ENCODE data around the gene TMA7B. TPM values are rescaled to one million over a fixed set of nuclear protein-coding genes. Genes with fewer than 3 reads are reported as not detected.
A peak's percentile ranks its signal among the peaks of the same experiment; 100 is the strongest.

Gene TMA7B
- total RNA-seq: not detected

DNA sequence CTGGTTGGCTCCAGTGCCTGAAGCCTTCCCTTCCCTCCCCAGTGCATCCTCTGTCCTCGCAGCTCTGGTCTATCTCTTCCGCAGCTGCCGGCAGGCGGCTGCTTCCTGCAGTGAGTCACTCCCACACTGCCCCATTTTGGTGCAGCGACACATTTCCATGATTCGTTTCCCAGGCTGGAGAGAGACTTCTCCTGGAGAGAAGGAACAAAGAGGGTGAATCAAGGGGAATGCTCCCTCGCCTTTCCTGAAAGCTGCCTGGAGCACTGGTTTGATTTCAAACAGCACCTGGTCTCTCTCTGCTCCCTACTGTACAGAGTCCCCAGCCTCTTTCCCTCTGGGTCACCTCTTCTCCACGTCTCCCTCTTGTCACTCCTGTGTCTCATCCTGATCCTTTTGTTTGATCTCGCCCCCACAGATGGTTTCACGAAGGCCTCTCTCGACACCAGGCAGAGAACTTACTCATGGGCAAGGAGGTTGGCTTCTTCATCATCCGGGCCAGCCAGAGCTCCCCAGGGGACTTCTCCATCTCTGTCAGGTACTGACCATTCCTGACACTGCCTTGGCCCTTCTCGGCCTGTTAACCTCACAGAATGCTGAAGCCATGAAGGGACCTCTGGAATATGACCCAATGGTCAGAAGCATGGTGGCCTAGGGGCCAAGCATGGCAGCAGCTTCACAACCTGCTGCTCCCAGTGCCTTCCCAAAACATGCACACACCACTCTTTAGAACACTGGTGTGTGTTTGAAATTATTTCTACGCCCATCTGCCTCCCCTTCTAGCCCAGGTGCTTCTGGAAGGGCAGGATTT is at the start of gene TMA7B:
Gene TMA7B (plus strand): TSS at position 758 of the 808 bp plus-strand sequence. CDS start 3,978 bp downstream, outside the sequence.
- DNase-seq (ENCODE audit: low read depth in 2 of 3, low spot score in 2 of 3): peak in 2 of 3 donors; percentile 70 to 75

DNA sequence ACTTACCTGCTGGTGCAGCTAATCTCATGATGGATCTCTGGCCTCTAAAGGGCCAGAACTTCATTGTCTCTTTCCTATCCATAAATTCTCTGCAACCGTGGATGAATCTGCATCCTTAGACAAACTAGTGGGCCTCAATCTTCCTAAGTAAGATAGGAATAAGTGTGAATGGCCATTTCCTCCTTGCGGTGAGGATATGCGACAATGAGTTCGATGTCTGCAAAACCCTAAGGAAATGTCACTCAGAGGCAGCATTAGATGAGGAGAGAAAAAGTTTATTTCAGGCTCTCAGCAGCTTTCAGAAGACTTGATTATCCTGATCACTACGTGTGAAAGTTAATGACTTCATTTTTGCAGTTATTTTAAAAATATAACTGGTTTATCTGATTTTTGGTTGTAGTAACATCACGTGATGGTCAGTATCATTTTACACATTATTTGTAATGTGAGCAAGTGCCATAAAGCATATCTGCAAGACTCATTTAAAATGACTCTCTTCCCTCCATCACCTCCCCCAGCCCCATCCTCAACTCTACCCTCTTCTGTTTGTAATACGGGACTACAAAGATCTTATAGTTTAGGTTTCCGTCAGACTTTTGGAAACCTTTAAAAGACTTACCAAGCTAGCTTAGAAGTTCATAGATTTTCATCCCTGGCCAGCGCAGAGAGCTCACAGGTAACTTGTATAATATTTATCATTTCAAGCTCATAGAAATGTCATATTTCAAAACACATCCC is 49.2 kb upstream of the TMA7B start:
- no peak for DNase-seq (ENCODE audit: low read depth in 2 of 3, low spot score in 2 of 3)

DNA sequence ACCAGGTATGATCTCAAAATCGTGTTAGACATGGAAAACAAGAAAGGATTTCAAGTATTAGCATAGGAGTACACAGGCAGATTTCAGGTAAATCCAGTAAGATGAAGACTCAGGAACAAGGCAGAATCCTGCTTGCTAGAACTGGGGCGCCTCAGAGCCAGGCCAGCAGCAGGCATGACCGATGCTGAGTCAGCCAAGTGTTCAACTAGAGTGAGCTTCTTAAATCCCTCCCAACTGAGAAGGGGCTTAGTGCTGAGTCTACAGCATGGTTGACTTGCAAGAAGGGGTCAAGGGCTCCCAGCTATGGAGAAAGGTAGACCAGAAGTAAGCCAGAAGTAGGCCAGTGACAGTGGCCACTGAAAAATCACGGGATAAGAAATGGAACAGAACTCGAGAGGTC is 46.9 kb upstream of the TMA7B start:
- no peak for DNase-seq (ENCODE audit: low read depth in 2 of 3, low spot score in 2 of 3)

DNA sequence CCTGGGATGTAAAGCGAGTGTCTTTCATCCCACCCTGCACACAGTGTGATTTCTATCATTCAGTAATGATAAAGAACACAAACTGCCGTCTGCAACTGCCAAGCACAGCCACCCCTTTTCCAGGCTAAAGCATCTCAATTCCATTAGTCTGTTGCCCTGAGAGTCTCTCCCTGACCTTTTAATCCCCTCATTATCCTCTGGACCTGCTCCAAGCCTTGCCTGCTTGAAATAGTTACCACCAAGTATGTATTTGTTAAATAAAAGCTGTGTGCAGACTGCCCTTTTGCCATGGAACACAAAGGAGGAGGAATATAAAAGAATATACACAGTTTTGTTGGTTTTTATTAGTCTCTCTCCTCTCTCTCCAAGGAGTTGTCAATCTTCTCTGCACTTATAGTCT is 46.3 kb upstream of the TMA7B start:
- DNase-seq (ENCODE audit: low read depth in 2 of 3, low spot score in 2 of 3): no peak

DNA sequence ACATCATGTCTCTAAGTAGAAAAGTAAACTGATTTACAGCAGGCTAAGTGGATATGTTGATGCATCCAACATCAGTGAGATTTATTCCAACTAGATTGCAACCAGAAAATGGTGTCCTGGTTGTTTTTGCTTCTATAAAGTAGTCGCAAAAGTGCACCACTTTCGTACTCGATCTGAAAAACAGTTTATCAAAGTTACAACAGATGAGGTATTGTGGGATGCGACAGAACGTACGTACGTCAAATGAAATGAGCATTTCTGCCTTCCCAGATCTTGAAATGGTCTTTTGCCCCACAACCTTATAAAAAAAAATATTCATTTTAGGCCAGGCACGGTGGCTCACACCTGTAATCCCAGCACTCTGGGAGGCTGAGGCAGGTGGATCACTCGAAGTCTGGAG is 45.6 kb upstream of the TMA7B start:
- DNase-seq (ENCODE audit: low read depth in 2 of 3, low spot score in 2 of 3): no peak

DNA sequence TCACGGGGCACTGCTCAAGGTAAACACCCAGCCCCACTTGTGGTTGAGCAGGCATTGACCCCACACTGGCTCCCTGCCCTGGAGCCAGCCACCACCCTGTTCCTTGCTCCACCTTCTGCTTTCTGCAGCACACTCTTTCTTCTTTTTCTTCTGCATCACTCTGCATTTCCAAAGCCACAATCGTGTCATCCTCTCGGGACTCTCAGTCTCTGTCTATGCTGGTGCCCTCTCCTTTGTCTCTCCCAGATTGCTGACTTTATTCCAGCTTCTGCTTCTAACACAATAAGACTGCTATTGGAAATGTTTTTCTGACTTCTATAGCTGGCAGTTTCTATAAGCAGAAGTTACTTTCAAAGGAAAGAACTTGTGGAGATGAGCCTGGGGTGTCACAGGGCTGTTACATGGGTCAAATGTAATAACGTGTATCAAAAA is 44.9 kb upstream of the TMA7B start:
- no peak for DNase-seq (ENCODE audit: low read depth in 2 of 3, low spot score in 2 of 3)

DNA sequence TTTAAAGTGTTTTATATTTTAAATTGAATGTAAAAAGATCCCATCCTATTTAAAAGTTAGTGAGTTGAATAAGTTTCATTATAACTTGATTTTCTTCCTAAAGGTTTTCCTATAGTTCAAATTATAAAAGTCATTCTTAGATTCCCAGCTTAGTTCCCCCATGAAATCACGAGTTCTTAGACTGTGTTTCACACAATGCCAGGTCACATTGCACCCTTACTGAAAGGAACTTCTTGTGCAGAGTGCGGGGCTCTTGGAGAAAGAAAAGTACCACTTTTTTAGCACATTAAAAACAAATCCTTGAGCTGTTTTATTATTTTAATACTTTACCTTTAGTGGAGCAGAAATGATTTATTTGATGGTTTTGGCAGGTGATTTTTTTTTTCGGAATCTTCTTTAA is 43.7 kb upstream of the TMA7B start:
- DNase-seq (ENCODE audit: low read depth in 2 of 3, low spot score in 2 of 3): no peak

DNA sequence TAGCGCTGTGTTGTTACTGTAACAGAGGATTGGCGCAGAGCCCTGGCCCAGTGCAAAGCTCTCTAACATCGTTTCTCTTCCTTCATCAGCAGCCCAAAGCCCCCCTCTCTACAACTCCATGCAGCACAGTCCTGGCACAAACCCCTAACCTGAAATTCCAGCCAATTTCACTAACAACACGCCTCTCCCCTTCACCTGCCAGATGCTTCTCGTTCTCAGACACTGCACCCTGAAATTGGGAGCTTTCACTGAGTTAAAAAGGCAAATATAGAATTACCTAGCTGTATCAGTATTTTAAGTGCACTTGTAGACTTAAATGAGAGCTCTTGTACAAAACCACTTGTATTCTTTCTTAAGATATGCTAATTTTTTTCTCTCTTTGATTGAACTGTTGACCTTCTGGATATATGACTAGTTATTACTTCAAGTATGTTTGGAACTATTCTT is 43.0 kb upstream of the TMA7B start:
- no peak for DNase-seq (ENCODE audit: low read depth in 2 of 3, low spot score in 2 of 3)

DNA sequence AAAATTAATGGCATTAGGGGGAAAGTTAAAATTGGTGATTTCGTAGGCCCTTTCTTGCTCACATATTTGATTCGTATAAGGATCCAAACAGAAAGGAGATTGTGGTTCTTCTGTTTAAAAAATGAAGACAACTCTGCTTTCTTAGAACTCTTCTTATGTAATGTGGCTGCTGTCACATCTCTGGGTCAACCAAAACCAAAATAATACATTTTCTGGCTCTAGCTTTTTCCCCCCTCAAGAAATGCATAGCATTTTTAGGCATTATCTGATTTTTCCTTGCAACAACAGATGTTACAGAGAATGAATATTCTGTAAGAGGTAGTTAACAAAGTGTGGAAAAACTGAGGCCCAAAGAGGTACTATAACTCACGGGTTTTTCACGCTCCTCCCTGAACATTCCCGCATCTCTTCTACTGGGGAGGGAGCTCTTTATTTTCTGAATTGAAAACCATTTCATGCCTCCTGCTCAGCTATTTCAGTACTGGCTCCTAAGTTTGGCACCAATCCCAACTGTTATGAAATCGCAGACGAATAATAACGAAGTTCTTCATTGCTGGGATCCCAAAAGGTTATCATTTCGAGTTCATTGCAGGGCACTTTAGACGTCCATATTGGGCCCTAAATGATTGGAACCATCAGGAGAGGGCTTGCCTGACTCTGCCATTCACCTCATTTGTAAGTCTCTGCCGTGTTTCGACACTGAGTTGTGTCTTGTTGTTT is 42.3 kb upstream of the TMA7B start:
- DNase-seq (ENCODE audit: low read depth in 2 of 3, low spot score in 2 of 3): no peak

DNA sequence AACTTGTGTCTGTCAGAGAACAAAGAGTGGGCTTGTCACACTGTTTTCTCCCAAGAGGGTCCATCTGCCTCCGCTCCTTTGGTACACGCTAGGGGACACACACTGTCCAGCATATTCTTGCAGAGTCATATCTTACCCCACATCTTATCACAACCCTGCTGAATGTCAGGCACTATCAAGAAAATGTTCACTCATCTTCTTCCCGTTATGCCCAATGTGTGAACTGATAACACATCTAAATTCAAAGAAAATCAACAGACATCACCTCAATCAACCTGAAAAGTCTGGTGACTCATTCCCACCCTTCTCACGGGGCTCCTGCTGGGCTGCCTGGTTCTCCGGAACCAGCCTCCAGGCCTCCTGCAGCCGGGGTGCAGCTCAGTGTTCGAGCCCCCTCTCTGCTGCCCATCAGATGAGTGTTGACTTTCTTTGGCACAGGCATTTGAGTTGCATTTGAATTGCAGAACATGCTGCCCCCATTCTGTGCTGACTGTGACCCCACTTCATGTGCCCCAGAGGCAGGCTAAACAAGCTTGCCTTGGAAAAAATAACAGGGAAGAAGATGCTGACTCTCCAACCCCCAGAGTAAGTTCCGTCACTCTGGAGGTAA is 40.0 kb upstream of the TMA7B start:
- peak in 1 of 3 donors; percentile 24 for DNase-seq (ENCODE audit: low read depth in 2 of 3, low spot score in 2 of 3)

DNA sequence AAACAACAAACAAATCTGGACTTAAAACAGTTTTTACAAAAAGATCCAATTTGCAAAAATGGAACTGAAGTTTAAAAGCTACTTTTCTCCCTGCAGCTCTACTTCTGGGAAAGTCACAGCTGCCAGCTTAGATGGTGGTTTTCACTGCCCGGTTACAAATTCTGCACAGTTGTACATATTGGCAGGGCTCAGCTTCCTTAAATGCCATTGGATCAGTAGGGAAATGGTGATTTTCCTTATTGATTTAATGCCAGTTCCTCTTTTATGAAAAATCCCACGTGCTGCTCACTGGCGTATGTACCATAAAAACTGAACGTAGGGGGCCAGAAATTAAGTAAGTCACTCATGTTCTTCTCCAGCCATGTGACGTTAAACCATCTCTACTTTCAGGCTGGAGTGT is 36.5 kb upstream of the TMA7B start:
- DNase-seq (ENCODE audit: low read depth in 2 of 3, low spot score in 2 of 3): peak in 1 of 3 donors; percentile 27

DNA sequence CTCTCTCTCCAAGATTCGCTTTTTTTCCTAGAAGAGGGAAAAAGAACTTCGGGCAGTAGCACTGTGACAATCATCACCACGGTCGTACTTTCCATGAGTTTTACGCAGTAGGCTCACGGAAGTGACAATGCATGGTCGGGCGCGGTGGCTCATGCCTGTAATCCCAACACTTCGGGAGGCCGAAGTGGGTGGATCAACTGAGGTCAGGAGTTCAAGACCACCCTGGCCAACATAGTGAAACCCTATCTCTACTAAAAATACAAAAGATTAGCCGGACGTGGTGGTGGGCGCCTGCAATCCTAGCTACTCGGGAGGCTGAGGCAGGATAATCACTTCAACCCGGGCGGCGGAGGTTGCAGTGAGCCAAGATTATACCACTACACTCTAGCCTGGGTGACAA is 35.9 kb upstream of the TMA7B start:
- DNase-seq (ENCODE audit: low read depth in 2 of 3, low spot score in 2 of 3): no peak

DNA sequence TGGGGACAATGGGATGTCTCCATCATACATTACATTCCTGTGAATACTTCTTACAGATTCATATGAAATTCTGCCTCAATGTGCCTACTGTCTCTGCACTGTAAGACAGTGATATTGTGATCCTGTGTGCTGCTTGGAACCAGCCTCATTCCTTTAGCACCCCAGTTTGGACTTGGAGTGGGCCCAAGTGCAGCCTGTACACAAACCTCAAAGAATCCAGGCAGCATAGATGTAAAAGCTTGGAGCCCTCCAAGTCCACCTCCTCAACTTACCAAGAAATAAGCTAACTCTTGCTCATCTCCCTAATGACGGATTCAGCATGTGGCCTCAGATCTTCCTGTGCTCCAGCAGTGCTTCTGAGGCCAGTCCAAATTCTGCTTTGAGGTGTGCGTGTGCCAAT is 34.9 kb upstream of the TMA7B start:
- DNase-seq (ENCODE audit: low read depth in 2 of 3, low spot score in 2 of 3): no peak

DNA sequence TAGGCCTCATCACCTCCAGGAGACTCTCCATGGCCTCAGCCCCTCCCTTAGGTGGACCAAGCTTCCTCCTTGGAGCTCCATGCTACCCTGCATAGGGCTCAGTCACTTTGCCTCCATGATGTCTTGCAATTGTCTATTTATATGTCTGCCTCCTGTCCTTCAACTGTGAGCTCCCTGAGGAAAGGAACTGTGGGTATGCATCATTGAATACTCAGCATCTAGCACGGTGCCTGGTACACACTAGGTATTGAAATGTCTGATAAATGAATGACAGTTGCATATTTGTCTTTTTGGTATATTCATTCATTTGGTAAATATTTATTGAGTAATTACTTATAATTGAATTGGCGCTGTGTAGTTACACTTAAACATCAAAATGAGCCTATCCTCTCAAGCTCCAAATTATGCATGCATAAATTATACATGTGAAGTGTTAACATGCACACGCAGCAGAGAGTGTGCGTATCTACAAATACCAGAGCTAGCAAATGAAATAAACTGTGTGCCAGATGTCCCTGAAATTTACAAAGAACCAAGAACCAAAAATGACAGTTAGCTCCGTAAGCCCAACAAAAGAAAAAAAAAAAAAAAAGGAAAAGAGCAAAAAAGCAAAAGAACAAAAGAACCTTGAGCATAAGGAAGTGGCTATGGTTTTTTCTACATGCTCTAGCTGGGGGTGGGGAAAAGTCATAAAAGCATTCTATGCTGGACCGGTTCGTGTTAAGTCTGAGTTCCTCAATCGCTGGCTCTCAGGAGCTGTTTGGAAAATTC is 34.1 kb upstream of the TMA7B start:
- no peak for DNase-seq (ENCODE audit: low read depth in 2 of 3, low spot score in 2 of 3)

DNA sequence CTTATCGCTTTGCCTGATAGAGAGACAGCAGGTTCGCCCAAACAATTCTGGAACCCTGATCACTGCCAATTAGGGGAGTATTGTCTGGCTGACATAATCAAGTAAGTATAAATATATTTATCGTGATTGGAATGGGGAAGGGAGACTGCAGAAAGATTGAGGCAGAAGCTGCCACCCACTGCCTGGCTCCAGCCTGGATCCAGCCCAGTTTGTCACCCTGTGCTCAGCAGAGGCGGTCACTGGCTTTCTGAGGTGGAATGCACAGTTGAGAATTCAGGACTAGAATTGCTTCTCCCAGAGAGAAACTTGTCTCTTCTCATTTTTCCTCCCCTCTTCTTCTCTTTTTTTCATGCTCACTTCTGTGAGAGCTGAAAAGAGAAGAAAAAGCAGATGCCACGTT is 33.4 kb upstream of the TMA7B start:
- DNase-seq (ENCODE audit: low read depth in 2 of 3, low spot score in 2 of 3): no peak

DNA sequence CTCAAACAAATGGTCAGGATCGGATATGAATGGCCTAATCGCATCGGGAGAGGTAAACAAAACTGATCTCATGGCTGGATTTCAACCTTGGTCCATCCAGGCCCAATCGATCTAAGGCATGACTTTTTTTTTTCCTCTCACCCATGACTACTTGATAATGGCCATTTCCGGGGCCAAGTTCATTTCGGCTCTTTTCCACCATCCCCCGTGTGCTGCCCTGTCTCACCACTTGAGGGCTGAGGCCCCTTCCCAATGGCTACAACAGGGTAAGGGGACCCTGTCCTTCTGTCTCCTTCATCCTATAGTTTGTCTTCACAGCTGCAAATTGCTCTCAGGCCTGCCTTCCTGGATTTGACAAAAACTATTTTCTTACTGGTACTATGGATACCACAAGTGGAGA is 32.7 kb upstream of the TMA7B start:
- no peak for DNase-seq (ENCODE audit: low read depth in 2 of 3, low spot score in 2 of 3)

DNA sequence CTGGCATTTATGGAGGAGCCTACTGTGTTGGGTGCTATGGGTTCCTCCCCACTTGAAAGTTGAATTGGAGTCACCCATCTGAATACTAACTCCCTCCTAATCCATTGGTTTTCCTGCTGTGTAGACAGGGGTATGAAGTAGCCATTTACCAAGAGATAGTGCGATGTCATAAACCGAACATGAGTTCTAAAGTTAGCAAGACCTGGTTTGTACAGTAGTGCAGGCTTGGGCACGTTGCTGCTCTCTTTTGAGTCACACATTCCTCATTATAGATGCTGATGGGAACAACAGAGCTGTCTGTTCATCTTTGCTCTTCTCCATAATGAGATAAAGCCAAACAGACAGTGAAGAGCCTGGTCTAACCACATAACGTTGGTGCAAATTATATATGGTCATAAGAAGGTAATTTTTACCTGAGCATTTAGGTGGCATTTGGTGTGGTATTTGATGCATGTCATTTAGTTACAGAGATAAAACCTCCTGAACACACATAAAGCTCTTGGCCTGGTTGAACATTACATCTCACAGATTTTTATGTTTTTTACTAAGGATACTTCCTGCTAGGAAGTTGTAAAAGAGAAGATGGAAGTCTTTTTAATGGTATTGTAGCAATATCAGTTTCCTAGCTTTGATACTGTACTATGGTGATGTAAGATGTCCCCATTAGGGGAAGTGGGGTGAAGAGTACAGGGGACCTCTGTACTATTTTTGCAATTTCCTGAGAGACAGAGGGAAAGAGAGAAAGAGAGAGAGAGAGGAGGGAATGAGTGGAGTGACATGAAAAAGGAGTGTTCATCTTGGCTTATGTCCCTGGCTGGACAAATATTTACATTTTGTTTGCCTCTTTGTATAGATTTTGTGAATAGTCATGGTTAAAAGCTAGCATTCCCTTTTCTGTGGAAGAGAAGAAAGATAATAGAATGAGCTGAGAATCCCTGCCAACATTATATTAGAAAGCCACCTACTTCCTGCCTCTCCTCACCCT is 31.4 kb upstream of the TMA7B start:
- DNase-seq (ENCODE audit: low read depth in 2 of 3, low spot score in 2 of 3): no peak

DNA sequence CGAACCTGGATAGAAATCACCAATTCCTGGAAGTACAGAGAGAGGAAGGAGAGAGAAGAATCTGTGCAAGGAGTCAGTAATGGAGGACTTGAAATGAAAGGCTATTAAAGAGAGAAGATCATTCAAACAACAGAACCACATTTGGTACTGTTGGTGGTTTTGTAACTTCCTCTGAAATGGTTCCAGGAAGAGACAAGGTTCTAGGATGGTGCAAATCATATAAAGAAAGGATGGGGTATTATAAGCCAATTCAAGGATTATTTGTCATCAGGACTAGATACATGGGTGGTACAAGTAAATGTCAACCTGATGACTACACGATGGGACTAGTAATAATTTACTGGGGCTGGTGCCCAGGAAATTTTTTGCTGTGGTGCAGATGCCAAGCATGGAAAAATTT is 28.9 kb upstream of the TMA7B start:
- no peak for DNase-seq (ENCODE audit: low read depth in 2 of 3, low spot score in 2 of 3)

DNA sequence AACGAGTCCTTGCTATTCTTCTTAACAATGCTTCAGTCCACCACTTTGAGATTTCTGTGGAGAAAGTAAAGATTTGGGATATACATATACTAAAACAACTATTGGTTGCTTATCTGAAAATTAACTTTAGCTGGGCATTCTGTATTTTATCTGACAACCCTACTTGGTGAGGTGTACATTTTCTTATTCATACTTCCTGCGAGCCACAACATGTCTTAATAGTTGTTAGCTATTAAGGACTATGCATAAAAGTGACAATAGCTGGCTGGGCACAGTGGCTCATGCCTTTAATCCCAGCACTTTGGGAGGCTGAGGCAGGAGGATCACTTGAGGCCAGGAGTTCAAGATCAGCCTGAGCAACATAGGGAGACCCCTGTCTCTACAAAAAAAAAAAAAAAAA is 28.0 kb upstream of the TMA7B start:
- DNase-seq (ENCODE audit: low read depth in 2 of 3, low spot score in 2 of 3): no peak
